Mucosa of descending colon (tissue), 3 donors: ENCODE results near the gene MED29. TPM values are rescaled to one million over a fixed set of nuclear protein-coding genes. Genes with fewer than 3 reads are reported as not detected.

Experiments
- ATAC-seq: fragments of 200-7000 bp; cut with Tn5 transposase; one replicate; pipeline ENCODE4 v1.9.1; 2020; ENCODE audit warnings: mild to moderate bottlenecking, moderate library complexity
- DNase-seq, 3 donors: peaks; one replicate each; pipeline ENCODE4 v3.0.0-alpha.2; 2020
- H3K36me3 ChIP-seq: fragments of 200-600 bp; one replicate; pipeline ENCODE4 v1.8.0; 2021; ENCODE audit warnings: low read depth, mild to moderate bottlenecking
- H3K4me1 ChIP-seq: fragments of 200-600 bp; one replicate; pipeline ENCODE4 v1.8.0; 2021; ENCODE audit warnings: low read depth, mild to moderate bottlenecking
- H3K4me3 ChIP-seq: fragments of 200-600 bp; one replicate; pipeline ENCODE4 v1.8.0; 2021; ENCODE audit warnings: mild to moderate bottlenecking
- H3K9me3 ChIP-seq: fragments of 200-600 bp; one replicate; pipeline ENCODE4 v1.8.0; 2021; ENCODE audit warnings: mild to moderate bottlenecking
- intact Hi-C, 2 donors: fragments of 100-400 bp; cut with DNase I in 1 of 2; cut with micrococcal nuclease in 1 of 2; formaldehyde crosslinking; loops; one replicate each; pipeline versions ENCODE4 v1.11.0 to v1.11.1; 2022; cut with DNase I, micrococcal nuclease
- total RNA-seq, 3 donors: library from RNA; stranded (reverse); fragmentation: NEBNext Ultra II Directional in 2 of 3; extraction: Animal tissue kit (Norgen Biotek cat#: 25700) in 2 of 3; gene quantifications; one replicate each; pipeline versions ENCODE4 v1.2.1 to v1.2.4, GENCODE V29; 2021 to 2023
- TF ChIP-seq, protein P1 (sequence below): fragments of 200-600 bp; IDR thresholded peaks from one replicate; pipeline ENCODE4 v1.8.0; 2022; ENCODE audit warnings: antibody characterized with exemption, mild to moderate bottlenecking
- donor health status: DM: no; HTN: no; CAD: no; lungs with moderate emphysema.
- donor health status: DM: no; HTN: no; CAD: no.
- donor health status: DM: no; HTN: yes; CAD: no.

Gene MED29
- total RNA-seq, 3 donors from 2014 or later = 28.4 to 31.2 (median 28.8) TPM

DNA sequence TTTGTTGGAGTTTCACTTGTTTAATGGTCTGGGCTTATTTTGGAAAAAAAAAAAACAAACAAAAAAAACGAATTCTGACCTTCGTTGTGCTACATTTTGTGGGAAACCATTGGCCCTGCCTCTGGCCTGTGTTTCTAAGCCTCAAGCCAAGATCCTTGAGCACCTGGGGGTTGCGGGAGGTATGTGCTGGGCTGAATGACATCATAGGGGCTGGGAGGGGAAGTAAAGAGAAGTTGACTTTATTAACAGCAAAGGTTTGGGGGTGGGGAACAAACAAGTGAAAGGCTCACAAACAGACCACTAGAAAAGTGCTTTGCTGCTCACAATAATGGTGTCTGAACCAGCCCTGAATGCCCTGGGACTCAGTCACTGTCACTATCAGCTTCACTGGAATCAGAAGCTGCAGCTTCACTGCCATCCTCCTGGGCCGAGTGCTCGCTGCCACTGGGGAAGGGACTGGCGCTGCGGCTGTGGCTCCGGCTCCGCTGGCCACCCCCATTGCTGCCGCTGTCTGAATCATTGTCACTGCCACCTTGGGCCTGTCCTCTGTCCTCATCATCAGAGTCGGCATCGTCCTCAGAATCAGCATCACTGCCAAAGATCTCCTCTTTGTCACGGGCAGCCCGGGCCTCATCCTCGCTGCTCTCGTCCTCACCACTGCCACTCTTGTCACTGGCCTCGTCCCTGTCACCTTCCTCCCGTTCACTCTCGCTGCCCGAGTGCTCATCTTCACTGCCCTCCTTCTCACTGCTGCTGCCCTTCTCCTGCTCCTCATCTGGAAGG, 5.4 kb upstream of the MED29 start:
- ATAC-seq = no peak
- H3K9me3 ChIP-seq = no peaks in the 10 kb centered on the region
- no peak overlapping the region for H3K4me3 ChIP-seq
- intact Hi-C loops = no loop called here
- no peak for DNase-seq
- peaks cover 8% of the 10 kb centered on the region for H3K36me3 ChIP-seq
- H3K4me1 ChIP-seq = peaks cover 8% of the 10 kb centered on the region
- TF ChIP-seq, protein P1, sequence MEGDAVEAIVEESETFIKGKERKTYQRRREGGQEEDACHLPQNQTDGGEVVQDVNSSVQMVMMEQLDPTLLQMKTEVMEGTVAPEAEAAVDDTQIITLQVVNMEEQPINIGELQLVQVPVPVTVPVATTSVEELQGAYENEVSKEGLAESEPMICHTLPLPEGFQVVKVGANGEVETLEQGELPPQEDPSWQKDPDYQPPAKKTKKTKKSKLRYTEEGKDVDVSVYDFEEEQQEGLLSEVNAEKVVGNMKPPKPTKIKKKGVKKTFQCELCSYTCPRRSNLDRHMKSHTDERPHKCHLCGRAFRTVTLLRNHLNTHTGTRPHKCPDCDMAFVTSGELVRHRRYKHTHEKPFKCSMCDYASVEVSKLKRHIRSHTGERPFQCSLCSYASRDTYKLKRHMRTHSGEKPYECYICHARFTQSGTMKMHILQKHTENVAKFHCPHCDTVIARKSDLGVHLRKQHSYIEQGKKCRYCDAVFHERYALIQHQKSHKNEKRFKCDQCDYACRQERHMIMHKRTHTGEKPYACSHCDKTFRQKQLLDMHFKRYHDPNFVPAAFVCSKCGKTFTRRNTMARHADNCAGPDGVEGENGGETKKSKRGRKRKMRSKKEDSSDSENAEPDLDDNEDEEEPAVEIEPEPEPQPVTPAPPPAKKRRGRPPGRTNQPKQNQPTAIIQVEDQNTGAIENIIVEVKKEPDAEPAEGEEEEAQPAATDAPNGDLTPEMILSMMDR = no peak

DNA sequence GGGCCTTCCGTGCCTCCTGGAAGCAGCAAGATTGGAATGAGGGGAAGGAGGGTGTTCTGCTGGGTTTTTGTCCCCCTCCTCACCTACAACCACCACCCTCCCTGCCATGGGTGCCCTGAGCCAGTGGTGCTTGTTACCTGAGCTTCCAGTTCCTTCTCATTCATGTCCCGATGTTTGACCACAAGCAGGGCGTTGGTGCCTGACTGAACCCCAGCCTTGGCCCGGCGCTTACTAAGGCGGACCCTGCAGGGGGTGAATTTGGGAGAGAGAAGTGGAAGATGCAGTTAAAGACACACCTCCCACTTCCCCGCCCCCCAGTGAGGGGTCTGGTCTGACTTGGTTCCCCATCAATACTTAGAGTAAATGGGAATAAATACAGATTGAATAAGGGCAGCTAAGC, 4.6 kb upstream of the MED29 start:
- peaks cover 8% of the 10 kb centered on the region for H3K4me1 ChIP-seq
- H3K36me3 ChIP-seq = peaks cover 8% of the 10 kb centered on the region
- no peak overlapping the region for H3K4me3 ChIP-seq
- TF ChIP-seq, protein P1 = no peak
- no peaks in the 10 kb centered on the region for H3K9me3 ChIP-seq
- DNase-seq (no peak), ATAC-seq (no peak)
- intact Hi-C loops = no loop called here

DNA sequence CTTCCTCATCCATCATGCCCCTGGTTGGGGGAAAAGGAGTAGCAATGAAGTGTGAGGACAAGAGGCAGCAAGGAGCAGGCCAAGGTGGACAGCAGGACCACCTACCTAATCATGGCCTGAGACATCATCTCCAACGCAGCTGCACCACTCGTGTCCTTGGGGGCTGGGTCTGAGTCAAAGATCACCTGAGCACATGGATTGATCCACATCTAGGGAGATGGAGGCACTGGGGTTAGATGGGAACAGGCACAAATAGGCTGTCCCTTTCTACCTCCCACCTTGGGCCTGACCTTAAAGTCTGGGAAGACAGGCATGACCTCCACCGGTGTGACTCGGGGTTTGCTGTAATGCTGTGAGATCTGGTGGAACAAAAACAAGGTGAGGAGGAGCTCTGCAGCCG, 2.5 kb upstream of the MED29 start:
- Histone ChIP-seq H3K36me3 (peaks cover 8% of the 10 kb centered on the region), H3K9me3 (no peaks in the 10 kb centered on the region), H3K4me3 (no peak overlapping the region), H3K4me1 (peaks cover 15% of the 10 kb centered on the region)
- intact Hi-C loops = no loop called here
- no peak for ATAC-seq
- TF ChIP-seq, protein P1 = no peak
- no peak for DNase-seq

DNA sequence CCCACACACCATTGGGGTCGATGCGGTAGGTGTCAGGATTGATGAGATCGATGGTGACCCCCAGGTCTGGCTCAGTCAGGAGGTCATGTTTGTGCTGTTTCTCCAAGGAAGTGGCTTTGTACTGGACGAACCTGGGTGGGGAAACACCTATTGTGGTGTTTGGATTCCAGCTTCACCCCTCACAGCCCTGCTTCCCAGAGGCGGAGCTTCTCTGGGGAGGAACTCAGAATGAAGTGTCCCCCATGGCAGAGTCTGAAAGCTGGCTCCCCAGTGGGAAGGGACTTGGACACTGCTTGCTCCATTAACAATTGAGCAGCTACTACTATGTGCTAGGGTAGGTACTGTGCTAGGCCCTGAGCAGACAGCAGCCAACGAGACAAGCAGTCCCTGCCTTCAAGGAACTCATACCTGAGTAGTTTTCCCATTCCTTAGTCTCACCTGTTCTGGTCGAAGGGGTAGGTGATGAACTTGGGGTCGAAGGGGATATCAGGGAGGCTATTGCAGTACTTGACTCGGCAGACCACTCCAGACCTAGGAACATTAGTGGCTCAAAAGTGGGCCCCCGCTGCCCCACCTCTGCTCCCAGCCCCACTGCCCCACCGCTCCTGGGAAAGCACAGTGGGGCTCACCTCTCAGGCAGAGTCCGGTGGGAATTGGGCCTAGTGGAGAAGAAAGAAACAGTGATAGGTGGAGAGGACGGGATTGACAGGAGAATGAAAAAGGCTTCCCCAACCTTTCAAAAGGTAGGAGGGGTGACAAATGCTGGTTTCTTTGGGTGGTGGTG, 1.4 kb upstream of the MED29 start:
- ATAC-seq (no peak), DNase-seq (peak in 1 of 3 donors; percentile 43)
- TF ChIP-seq, protein P1 = no peak
- Histone ChIP-seq H3K4me1 (peaks cover 15% of the 10 kb centered on the region), H3K4me3 (no peak overlapping the region), H3K36me3 (peaks cover 8% of the 10 kb centered on the region), H3K9me3 (no peaks in the 10 kb centered on the region)
- intact Hi-C loops = no loop called here

DNA sequence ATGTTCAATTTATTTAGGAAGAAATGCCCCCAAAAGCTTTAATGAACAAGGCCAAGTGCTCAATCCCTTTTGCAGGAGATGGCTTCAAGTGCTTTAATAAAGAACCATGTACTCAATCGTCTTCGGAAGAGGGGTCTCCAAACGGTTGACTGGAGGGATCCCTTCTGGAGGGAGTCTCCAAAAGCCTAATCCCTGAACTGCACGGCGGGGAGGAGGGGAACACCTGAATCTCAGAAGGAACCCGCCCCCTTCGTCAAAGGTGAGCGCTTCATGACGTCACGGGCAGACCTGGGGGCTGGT, 777 bp upstream of the MED29 start:
- intact Hi-C loops = no loop called here
- Histone ChIP-seq H3K4me3 (peak overlapping the region; percentile 100), H3K9me3 (no peaks in the 10 kb centered on the region), H3K4me1 (peaks cover 15% of the 10 kb centered on the region), H3K36me3 (peaks cover 8% of the 10 kb centered on the region)
- DNase-seq (peak in 1 of 3 donors; percentile 80), ATAC-seq (peak; percentile 41)
- TF ChIP-seq, protein P1 = no peak
